Stimulated activated CD4-positive, alpha-beta T cell treated with anti-CD3 and anti-CD28 coated beads, Interleukin-12 subunit alpha, Interleukin-12 subunit beta, amount 100 ng/mL, for 24 hours (primary cell): ENCODE data around the gene CCT6A.
A peak's percentile ranks its signal among the peaks of the same experiment; 100 is the strongest.
"Not testable (repeated sequence)": the region's sequence is repeated elsewhere in the genome, so short reads cannot be mapped to it uniquely, and the experiment has no call there.

ENCODE experiments used
- DNase-seq, 2 experiments: peaks; one replicate each; pipeline ENCODE4 v3.0.0-alpha.2; 2020; ENCODE audit warnings: low read depth in 2 of 2

CCT6A gene

DNA sequence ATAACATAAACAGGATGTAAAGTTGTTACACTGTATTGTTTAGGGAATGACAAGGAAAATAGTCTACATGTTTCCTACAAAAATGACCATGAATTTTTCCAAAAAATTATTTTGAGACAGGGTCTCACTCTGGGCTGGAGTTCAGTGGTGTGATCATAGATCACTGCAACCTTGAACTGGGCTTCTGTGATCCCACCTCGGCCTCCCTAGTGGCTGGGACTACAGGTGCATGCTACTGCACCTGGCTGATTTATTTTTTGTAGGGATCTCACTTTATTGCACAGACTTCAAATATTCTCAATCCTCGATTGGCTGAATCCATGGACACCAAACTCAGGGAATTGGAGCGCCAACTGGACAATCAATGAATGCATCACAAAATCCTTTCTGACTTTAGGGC lies 48.1 kb downstream of the CCT6A start:
- no peak for DNase-seq

DNA sequence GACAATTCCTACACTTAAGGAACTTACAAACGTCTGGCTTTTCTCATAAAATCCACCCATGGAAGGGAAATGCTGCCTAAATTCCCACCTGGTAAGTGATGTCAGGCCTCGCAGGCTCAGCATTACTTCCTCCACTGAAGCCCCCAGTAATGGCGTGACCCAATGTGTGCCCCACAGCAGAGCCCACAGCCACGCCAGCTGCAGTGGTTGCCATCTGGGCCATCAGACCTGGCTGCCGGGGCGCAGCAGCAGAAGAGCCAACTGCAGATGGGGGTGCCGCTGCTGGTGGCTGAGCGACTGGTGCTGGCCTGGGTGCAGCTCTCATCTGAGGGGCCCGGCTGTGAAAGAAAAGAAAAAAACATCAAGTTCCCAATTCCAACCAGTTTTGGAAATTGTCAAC lies 52.6 kb downstream of the CCT6A start:
- not testable (repeated sequence) for DNase-seq

DNA sequence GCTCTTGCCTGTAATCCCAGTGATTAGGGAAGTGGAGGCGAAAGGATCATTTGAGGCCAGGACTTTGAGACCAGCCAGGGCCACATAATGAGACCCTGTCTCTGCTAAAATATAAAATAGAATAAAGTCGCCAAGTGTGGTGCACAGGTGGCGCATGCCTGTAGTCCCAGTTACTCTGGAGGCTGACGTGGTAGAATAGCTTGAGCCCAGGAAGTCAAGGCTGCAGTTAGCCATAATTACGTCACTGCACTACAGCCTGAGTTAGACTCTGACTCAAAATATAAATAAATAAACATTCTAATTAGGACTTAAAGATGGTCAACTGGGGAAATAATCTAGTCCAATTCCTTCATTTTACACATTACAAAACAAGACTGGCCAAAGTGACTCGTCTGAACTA lies 53.9 kb downstream of the CCT6A start:
- no peak for DNase-seq

DNA sequence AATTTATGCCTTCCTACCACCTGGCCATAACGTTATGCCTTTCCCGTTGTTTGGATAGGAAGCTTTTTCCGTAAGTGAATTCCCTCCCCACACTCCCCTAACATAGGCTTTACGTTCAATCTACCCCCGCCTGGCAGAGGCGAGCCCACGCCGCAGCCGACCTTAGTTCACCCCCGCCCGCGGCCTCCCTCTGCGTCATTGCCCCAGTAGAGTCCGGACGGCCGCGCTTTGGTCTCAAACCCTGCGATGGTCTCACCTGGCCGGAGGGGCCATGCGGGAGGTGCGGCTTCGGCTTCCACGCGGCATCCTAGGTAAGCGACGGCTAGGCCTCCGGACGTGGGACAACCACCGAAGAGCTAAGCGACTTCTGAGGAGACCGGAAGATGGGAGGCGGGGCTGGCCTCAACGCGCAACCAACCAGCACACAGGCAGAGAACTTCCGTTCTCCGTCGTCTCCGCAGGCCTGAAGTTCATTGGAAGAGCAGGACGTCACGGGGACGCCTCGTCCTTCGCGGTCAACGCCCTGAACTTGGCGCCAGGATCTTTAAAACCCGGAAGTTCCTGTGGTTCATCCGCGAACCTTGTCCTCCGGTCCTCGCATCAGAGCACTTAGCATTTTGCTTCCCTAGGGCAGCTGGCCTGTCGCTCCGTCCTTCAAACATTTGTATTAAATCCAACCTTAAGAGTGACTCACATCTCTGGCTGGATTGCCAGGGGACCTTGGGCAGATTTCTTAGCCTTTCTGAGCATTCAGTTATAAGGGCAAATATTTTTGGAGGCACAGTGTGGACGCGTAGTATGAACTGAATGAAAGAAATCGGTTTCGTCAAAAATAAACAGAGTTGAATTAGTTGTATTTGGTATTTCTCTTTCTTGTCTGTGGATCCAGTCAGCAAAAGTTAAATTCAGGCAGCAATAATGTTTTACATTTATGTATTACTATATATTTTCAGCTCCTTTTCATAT lies 54.8 kb downstream of the CCT6A start, which contains the start of gene CHCHD2:
Gene CHCHD2, minus strand, starts transcription at position 369 of the 966 bp plus-strand sequence. Its CDS starts 63 bp downstream, at position 306.
- DNase-seq: peak; percentile 85 to 88

DNA sequence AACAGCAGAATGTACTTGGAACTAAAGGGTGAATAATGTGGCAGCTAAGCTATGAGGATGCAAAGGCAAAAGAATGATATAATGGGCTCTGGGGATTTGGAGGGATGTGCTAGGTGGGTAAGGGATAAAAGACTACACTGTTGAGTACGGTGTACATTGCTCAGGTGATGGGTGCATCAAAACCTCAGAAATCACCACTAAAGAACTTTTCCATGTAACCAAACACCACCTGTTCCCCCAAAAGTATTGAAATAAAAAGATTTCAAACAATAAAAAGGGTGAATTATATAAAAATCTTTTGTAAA lies 56.3 kb downstream of the CCT6A start:
- DNase-seq: no peak

GRCh38 chr7:56110611-56111010 lies 59.0 kb downstream of the CCT6A start:
- DNase-seq: no peak

DNA sequence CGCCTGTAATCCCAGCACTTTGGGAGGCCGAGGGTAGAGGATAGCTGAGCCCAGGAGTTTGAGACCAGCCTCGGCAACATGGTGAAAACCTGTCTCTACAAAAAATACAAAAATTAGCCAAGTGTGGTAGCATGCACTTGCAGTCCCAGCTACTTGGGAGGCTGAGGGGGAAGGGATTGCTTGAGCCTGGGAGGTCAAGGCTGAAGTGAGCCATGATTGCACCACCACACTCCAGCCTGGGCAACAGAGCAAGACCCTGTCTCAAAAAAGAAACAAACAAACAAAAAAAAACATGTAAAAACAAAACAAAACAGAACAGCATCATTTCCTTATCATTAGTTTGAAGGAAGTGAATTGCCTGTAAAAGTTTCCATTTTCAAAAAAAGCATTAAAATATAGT lies 60.7 kb downstream of the CCT6A start:
- not testable (repeated sequence) for DNase-seq
